GM23338 (cell line): Measurements from ENCODE around the gene SPDYA. TPM values are rescaled to one million over a fixed set of nuclear protein-coding genes. Genes with fewer than 3 reads are reported as not detected.

Source experiments
- ATAC-seq: fragments of 200-7000 bp; cut with Tn5 transposase; 3 replicates; pipeline ENCODE4 v1.9.1; 2020
- DNase-seq: peaks from one replicate; pipeline ENCODE4 v3.0.0-alpha.2; 2015; ENCODE audit warnings: low spot score
- H2AFZ ChIP-seq: fragments of 200-600 bp; sonication (generic); 2 replicates; pipeline ENCODE4 v1.8.0; 2016; ENCODE audit warnings: antibody characterized with exemption, mild to moderate bottlenecking, moderate library complexity
- H3F3A ChIP-seq: fragments of 200-600 bp; sonication (generic); replicated peaks from 2 replicates; pipeline ENCODE4 v1.8.0; 2017; ENCODE audit warnings: antibody characterized with exemption, mixed run types, low read depth
- H3K27ac ChIP-seq: fragments of 200-600 bp; sonication (generic); 2 replicates; pipeline ENCODE4 v1.6.1; 2016; ENCODE audit warnings: low read depth
- H3K27me3 ChIP-seq: fragments of 200-600 bp; sonication (generic); 2 replicates; pipeline ENCODE4 v1.8.0; 2016; ENCODE audit warnings: mild to moderate bottlenecking, mixed run types, moderate library complexity; ENCODE audit not compliant: insufficient read depth
- H3K36me3 ChIP-seq: fragments of 200-600 bp; sonication (generic); 2 replicates; pipeline ENCODE4 v1.8.0; 2016; ENCODE audit warnings: mild to moderate bottlenecking; ENCODE audit not compliant: insufficient read depth
- H3K4me1 ChIP-seq: fragments of 200-600 bp; sonication (generic); 2 replicates; pipeline ENCODE4 v1.8.0; 2016; ENCODE audit warnings: mild to moderate bottlenecking, moderate library complexity; ENCODE audit not compliant: insufficient read depth
- H3K4me2 ChIP-seq: fragments of 200-600 bp; sonication (generic); 2 replicates; pipeline ENCODE4 v1.7.1; 2017; ENCODE audit warnings: mixed run types
- H3K4me3 ChIP-seq: fragments of 200-600 bp; sonication (generic); 2 replicates; pipeline ENCODE4 v1.6.1; 2016; ENCODE audit warnings: mixed run types
- H3K79me2 ChIP-seq: fragments of 200-600 bp; sonication (generic); replicated peaks from 2 replicates; pipeline ENCODE4 v1.8.0; 2017; ENCODE audit warnings: mild to moderate bottlenecking; ENCODE audit not compliant: insufficient read depth
- H3K9me2 ChIP-seq: fragments of 200-600 bp; sonication (generic); 2 replicates; pipeline ENCODE4 v1.8.0; 2017; ENCODE audit not compliant: insufficient read depth
- H4K20me1 ChIP-seq: fragments of 200-600 bp; sonication (generic); replicated peaks from 2 replicates; pipeline ENCODE4 v1.8.0; 2017; ENCODE audit warnings: mild to moderate bottlenecking; ENCODE audit not compliant: insufficient read depth
- H3K27ac Mint-ChIP-seq: 2 replicates; pipeline ENCODE4 v1.8.0; 2020; ENCODE audit warnings: inconsistent platforms, mild to moderate bottlenecking, moderate library complexity, mixed read lengths
- H3K27me3 Mint-ChIP-seq: 3 replicates; pipeline ENCODE4 v1.8.0; 2022; ENCODE audit warnings: low read depth, mild to moderate bottlenecking, moderate library complexity, mixed read lengths, inconsistent platforms; ENCODE audit not compliant: insufficient read depth, poor library complexity
- H3K36me3 Mint-ChIP-seq: 3 replicates; pipeline ENCODE4 v1.8.0; 2021; ENCODE audit warnings: low read depth, mild to moderate bottlenecking, inconsistent platforms, moderate library complexity, mixed read lengths
- H3K4me1 Mint-ChIP-seq: 3 replicates; pipeline ENCODE4 v1.8.0; 2020; ENCODE audit warnings: mild to moderate bottlenecking, inconsistent platforms, mixed read lengths
- H3K4me3 Mint-ChIP-seq: 3 replicates; pipeline ENCODE4 v1.8.0; 2021; ENCODE audit warnings: moderate library complexity, mild to moderate bottlenecking, inconsistent platforms, mixed read lengths
- H3K9me3 Mint-ChIP-seq: 3 replicates; pipeline ENCODE4 v1.8.0; 2020; ENCODE audit warnings: moderate library complexity, mild to moderate bottlenecking, inconsistent platforms, mixed read lengths
- CREB1 ChIP-seq: fragments of 250-450 bp; sonication (Bioruptor Pico); IDR thresholded peaks from 2 replicates; pipeline ENCODE4 v1.5.0; 2020; ENCODE audit warnings: low read depth, mild to moderate bottlenecking, moderate library complexity
- CTCF ChIP-seq, 2 experiments: fragments of 200-600 bp in 1 of 2; sonication (generic) in 1 of 2; conservative IDR thresholded peaks; 2 replicates each; pipeline versions ENCODE4 v1.5.1 to v1.6.1; 2016 to 2017; ENCODE audit warnings: antibody characterized with exemption in 2 of 2, low read depth in 2 of 2, mild to moderate bottlenecking in 2 of 2, moderate library complexity in 1 of 2
- EZH2 ChIP-seq: fragments of 200-600 bp; sonication (generic); IDR thresholded peaks from one replicate; pipeline ENCODE4 v1.8.0; 2017; ENCODE audit warnings: antibody characterized with exemption, mild to moderate bottlenecking, low read depth; ENCODE audit not compliant: unreplicated experiment
- EZH2phosphoT487 ChIP-seq: fragments of 200-600 bp; sonication (generic); IDR thresholded peaks from one replicate; pipeline ENCODE4 v1.8.1; 2018; ENCODE audit warnings: antibody characterized with exemption; ENCODE audit not compliant: unreplicated experiment
- NANOG ChIP-seq: IDR thresholded peaks from 2 replicates; pipeline ENCODE4 v1.6.1; 2016; ENCODE audit warnings: antibody characterized with exemption, borderline replicate concordance
- POLR2AphosphoS5 ChIP-seq: IDR thresholded peaks from 2 replicates; pipeline ENCODE4 v1.6.1; 2016; ENCODE audit warnings: antibody characterized with exemption, low read depth
- STAT1 ChIP-seq: IDR thresholded peaks from one replicate; pipeline ENCODE4 v1.6.1; 2016; ENCODE audit warnings: antibody characterized with exemption; ENCODE audit not compliant: unreplicated experiment
- ZNF114 ChIP-seq: fragments of 250-450 bp; sonication (Bioruptor Pico); IDR thresholded peaks from 2 replicates; pipeline ENCODE4 v1.5.0; 2020; ENCODE audit warnings: mild to moderate bottlenecking, moderate library complexity
- ZNF331 ChIP-seq: fragments of 250-450 bp; sonication (Bioruptor Pico); IDR thresholded peaks from 2 replicates; pipeline ENCODE4 v1.5.0; 2020; ENCODE audit warnings: low read depth, mild to moderate bottlenecking, moderate library complexity
- polyA plus RNA-seq: library from polyadenylated mRNA; unstranded; fragments of >200 nt; fragmentation: Nextera tagmentation; extraction: Ambion mirVana; gene quantifications from 2 replicates; pipeline ENCODE4 v1.2.1, GENCODE V29; 2016
- total RNA-seq: library from RNA; depleted of rRNA; stranded (reverse); fragments of >200 nt; shearing (Covaris generic); gene quantifications from 2 replicates; pipeline ENCODE4 v1.2.3, GENCODE V29; 2014
- TF ChIP-seq, protein P1 (sequence below): IDR thresholded peaks from 2 replicates; pipeline ENCODE4 v1.6.1; 2016; ENCODE audit warnings: antibody characterized with exemption
- TF ChIP-seq, protein P2 (sequence below): fragments of 250-450 bp; sonication (Bioruptor Pico); IDR thresholded peaks from 2 replicates; pipeline ENCODE4 v1.5.0; 2020; ENCODE audit warnings: mild to moderate bottlenecking, moderate library complexity

SPDYA gene
- total and polyA plus RNA-seq, 2 experiments from 2014 or later = 0.42 to 4.0 TPM

- no peak for TF ChIP-seq EZH2
Observed at GRCh38 chr2:28778392-28778791, 32.2 kb upstream of the SPDYA start (continued).

GRCh38 chr2:28779001-28779400 lies 31.6 kb upstream of the SPDYA start:
- H3K27me3 ChIP-seq = no peaks in the 10 kb centered on the region
- no peaks in the 10 kb centered on the region for H3K9me3 Mint-ChIP-seq
- H3K36me3 ChIP-seq = peaks cover 33% of the 10 kb centered on the region
- no peaks in the 10 kb centered on the region for H3F3A ChIP-seq
- H3K79me2 ChIP-seq = peaks cover 39% of the 10 kb centered on the region
- no peak overlapping the region for H3K4me3 Mint-ChIP-seq
- no peaks in the 10 kb centered on the region for H3K9me2 ChIP-seq
- no peak for TF ChIP-seq NANOG
- no peak for TF ChIP-seq ZNF114 (CRISPR knock-in tag)
- no peak overlapping the region for H3K27ac Mint-ChIP-seq
- ATAC-seq = no peak
- no peak overlapping the region for H3K4me3 ChIP-seq
- no peak overlapping the region for H3K4me2 ChIP-seq
- no peak for DNase-seq
- peaks cover 56% of the 10 kb centered on the region for H3K36me3 Mint-ChIP-seq
- peaks cover 15% of the 10 kb centered on the region for H4K20me1 ChIP-seq
- no peaks in the 10 kb centered on the region for H3K4me1 Mint-ChIP-seq
- no peaks in the 10 kb centered on the region for H3K27me3 Mint-ChIP-seq
- no peak overlapping the region for H3K27ac ChIP-seq
- no peaks in the 10 kb centered on the region for H3K4me1 ChIP-seq
- no peak overlapping the region for H2AFZ ChIP-seq

- Histone ChIP-seq H4K20me1 (peaks cover 12% of the 10 kb centered on the region; the same call in 1 of the 2 replicates), H3K36me3 (peaks cover 38% of the 10 kb centered on the region)
- H3K36me3 Mint-ChIP-seq = peaks cover 64% of the 10 kb centered on the region
- TF ChIP-seq, protein P1, sequence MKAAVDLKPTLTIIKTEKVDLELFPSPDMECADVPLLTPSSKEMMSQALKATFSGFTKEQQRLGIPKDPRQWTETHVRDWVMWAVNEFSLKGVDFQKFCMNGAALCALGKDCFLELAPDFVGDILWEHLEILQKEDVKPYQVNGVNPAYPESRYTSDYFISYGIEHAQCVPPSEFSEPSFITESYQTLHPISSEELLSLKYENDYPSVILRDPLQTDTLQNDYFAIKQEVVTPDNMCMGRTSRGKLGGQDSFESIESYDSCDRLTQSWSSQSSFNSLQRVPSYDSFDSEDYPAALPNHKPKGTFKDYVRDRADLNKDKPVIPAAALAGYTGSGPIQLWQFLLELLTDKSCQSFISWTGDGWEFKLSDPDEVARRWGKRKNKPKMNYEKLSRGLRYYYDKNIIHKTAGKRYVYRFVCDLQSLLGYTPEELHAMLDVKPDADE = no peak
- TF ChIP-seq STAT1 (no peak), CTCF (conservative IDR thresholded peaks at IDR 0.05; ENCODE audit: low read depth in 2 of 2) (no peak), ZNF331 (no peak), NANOG (no peak), ZNF114 (CRISPR knock-in tag) (no peak), POLR2AphosphoS5 (no peak), EZH2 (no peak), CREB1 (CRISPR knock-in tag) (no peak), EZH2phosphoT487 (no peak)
- TF ChIP-seq, protein P2, sequence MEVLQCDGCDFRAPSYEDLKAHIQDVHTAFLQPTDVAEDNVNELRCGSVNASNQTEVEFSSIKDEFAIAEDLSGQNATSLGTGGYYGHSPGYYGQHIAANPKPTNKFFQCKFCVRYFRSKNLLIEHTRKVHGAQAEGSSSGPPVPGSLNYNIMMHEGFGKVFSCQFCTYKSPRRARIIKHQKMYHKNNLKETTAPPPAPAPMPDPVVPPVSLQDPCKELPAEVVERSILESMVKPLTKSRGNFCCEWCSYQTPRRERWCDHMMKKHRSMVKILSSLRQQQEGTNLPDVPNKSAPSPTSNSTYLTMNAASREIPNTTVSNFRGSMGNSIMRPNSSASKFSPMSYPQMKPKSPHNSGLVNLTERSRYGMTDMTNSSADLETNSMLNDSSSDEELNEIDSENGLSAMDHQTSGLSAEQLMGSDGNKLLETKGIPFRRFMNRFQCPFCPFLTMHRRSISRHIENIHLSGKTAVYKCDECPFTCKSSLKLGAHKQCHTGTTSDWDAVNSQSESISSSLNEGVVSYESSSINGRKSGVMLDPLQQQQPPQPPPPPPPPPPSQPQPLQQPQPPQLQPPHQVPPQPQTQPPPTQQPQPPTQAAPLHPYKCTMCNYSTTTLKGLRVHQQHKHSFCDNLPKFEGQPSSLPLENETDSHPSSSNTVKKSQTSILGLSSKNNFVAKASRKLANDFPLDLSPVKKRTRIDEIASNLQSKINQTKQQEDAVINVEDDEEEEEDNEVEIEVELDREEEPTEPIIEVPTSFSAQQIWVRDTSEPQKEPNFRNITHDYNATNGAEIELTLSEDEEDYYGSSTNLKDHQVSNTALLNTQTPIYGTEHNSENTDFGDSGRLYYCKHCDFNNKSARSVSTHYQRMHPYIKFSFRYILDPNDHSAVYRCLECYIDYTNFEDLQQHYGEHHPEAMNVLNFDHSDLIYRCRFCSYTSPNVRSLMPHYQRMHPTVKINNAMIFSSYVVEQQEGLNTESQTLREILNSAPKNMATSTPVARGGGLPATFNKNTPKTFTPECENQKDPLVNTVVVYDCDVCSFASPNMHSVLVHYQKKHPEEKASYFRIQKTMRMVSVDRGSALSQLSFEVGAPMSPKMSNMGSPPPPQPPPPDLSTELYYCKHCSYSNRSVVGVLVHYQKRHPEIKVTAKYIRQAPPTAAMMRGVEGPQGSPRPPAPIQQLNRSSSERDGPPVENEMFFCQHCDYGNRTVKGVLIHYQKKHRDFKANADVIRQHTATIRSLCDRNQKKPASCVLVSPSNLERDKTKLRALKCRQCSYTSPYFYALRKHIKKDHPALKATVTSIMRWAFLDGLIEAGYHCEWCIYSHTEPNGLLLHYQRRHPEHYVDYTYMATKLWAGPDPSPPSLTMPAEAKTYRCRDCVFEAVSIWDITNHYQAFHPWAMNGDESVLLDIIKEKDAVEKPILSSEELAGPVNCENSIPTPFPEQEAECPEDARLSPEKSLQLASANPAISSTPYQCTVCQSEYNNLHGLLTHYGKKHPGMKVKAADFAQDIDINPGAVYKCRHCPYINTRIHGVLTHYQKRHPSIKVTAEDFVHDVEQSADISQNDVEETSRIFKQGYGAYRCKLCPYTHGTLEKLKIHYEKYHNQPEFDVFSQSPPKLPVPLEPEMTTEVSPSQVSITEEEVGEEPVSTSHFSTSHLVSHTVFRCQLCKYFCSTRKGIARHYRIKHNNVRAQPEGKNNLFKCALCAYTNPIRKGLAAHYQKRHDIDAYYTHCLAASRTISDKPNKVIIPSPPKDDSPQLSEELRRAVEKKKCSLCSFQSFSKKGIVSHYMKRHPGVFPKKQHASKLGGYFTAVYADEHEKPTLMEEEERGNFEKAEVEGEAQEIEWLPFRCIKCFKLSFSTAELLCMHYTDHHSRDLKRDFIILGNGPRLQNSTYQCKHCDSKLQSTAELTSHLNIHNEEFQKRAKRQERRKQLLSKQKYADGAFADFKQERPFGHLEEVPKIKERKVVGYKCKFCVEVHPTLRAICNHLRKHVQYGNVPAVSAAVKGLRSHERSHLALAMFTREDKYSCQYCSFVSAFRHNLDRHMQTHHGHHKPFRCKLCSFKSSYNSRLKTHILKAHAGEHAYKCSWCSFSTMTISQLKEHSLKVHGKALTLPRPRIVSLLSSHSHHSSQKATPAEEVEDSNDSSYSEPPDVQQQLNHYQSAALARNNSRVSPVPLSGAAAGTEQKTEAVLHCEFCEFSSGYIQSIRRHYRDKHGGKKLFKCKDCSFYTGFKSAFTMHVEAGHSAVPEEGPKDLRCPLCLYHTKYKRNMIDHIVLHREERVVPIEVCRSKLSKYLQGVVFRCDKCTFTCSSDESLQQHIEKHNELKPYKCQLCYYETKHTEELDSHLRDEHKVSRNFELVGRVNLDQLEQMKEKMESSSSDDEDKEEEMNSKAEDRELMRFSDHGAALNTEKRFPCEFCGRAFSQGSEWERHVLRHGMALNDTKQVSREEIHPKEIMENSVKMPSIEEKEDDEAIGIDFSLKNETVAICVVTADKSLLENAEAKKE (CRISPR knock-in tag) = no peak
Observed at GRCh38 chr2:28780496-28780895, 30.1 kb upstream of the SPDYA start.

More at GRCh38 chr2:28780496-28780895, 30.1 kb upstream of the SPDYA start:
- no peak overlapping the region for H3K27ac ChIP-seq
- H3K4me3 ChIP-seq = no peak overlapping the region
- ATAC-seq (no peak), DNase-seq (no peak)
- H3F3A ChIP-seq = no peaks in the 10 kb centered on the region
- Mint-ChIP-seq H3K4me3 (no peak overlapping the region), H3K27ac (no peak overlapping the region), H3K4me1 (no peaks in the 10 kb centered on the region), H3K9me3 (no peaks in the 10 kb centered on the region), H3K27me3 (no peaks in the 10 kb centered on the region)
- H3K4me1 ChIP-seq = no peaks in the 10 kb centered on the region
- H2AFZ ChIP-seq = no peak overlapping the region
- H3K4me2 ChIP-seq = no peak overlapping the region
- no peaks in the 10 kb centered on the region for H3K9me2 ChIP-seq
- peaks cover 24% of the 10 kb centered on the region for H3K79me2 ChIP-seq
- no peaks in the 10 kb centered on the region for H3K27me3 ChIP-seq
